Effector CD8-positive, alpha-beta T cell (primary cell): ENCODE results near the gene BTBD9.

Source experiments
- DNase-seq: peaks from one replicate; lab custom pipeline; 2025; lab: John Stamatoyannopoulos, UW

Gene BTBD9

DNA sequence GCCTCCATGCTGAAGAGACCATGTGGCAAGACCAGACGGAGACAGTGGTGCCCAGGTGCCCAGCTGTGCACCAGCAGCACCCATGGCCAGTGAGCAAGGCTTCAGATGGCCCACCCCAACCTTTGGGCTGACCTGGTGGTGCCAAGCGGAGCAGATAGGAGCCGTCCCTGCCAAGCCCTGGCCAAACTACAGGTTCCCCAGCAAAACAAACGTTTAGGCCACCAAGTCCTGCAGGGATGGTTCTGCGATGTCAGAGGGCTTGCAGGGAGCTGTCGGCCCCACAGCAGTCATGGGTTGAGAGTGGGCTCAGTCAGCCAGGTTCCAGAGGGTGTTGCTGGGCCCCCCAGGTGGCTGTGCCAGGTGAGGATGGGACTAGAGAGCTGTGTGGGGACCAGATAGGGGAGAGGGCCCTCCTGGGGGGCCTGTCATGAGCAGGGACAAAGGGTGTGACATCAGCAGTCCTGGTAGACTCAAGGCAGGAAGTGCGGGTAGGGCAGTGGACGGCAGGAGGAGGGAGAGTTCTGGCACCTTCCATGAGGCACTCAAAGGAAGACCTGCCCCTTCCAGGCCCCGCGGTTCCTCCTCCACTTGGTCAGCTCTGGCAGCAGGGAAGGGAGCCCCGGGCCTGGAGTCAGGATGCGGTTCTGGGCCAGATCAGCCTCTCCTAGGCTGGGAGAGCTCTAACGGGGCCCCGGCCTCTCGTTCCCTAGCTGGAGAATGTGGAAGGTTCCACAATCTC, 477.8 kb downstream of the BTBD9 start:
- no peak for DNase-seq

DNA sequence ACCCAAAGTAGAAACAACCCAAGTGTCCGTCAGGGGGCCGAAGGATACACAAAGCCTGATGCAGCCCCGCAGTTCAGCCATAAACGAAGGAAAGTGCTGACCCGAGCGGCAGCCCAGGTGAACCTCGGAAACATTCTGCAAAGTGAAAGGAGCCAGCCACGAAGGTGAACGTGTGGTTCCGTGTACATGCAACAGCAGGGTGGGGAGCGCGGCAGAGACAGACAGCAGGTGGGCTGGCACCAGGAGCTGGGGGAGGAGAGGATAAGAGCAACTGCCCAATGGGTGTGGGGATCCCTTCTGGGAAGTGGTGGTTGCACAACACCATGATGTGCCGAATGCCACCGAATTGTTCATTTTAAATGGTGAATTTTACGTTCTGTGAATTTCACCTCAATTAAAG, 478.4 kb downstream of the BTBD9 start:
- DNase-seq, result no peak

DNA sequence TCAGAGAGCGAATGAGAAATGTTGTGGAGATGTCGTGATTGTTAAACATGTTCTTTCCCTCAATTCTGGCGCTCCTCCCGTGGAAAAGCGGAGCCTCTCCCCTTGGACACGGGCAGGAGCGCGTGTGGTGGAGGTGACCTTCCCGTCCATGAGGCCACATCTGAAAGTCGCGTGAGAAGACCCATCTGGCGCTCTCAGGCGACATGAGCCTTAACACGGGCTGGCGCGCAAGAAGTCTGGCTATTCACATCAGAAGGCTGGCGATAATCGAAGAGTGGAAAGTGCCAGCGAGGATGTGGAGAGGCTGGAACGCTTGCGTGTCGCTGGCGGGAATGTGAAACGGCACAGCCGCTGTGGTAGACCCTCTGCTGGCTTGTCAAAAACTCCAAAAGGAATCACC, 478.9 kb downstream of the BTBD9 start:
- DNase-seq, result no peak

DNA sequence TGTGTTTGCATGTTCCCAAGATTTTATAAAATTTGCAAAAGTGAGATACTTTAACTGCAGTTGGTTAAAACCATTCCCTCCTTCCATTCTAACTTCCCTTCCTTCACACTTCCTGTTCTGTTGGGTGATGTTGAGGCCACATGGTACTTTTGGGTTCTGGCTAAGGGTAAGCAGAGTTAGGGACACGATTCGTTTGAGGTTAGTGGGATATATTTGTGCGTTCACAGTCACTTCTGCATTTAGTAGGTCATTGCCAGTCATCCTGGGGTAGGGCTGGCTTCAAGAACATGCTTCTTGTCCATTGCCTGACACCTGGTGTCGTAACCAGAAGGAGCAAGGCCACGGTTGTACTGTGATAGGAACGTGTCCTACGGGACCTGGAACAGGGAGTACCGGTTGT, 480.1 kb downstream of the BTBD9 start:
- no peak for DNase-seq

DNA sequence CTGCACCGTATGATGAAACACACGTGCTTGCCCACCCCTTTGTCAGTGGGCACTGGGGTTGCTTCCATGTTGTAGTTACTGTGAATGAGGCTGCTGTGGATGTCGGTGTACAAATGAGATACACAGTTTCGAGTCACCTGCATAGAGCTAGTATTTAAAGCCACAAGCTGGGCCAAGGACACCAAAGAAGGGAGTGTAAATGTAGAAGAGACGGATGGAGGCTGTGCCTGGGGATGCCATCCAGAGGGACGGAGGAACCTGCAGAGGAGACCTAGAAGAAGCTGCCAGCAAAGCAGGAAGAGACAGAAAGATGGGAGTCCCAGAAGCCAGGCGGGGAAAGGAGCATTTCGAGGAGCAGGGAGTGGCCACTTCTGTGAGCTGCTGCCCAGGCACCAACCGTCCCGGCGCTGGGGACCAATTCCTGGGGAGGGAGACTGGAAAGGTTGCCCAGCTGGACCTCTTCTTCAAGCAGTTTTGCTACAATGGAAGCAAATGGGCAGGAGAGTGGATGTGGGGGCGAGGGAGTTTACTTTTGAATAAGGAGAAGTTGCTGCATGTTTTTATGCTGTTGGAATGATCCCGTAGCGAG, 480.9 kb downstream of the BTBD9 start:
- no peak for DNase-seq

DNA sequence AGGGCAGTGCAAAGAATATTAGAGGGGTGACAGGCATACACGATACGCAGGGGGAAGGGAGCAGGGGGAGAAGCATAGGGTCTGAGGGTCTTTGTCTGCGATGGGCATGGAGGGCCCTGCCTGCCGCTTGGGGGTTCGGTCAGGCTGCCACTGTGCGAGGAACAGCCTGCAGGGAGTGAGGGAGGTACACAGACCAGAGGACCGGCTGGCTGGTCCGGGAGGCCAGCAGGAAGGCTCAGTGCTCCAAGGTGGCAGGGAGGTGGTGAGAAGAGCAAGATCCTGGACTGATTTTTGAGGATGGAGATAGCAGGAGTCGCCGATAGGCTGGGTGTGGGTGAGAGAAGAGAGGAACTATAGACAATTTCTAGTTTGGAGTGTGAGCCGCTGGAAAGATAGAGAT, 481.8 kb downstream of the BTBD9 start:
- no peak for DNase-seq

DNA sequence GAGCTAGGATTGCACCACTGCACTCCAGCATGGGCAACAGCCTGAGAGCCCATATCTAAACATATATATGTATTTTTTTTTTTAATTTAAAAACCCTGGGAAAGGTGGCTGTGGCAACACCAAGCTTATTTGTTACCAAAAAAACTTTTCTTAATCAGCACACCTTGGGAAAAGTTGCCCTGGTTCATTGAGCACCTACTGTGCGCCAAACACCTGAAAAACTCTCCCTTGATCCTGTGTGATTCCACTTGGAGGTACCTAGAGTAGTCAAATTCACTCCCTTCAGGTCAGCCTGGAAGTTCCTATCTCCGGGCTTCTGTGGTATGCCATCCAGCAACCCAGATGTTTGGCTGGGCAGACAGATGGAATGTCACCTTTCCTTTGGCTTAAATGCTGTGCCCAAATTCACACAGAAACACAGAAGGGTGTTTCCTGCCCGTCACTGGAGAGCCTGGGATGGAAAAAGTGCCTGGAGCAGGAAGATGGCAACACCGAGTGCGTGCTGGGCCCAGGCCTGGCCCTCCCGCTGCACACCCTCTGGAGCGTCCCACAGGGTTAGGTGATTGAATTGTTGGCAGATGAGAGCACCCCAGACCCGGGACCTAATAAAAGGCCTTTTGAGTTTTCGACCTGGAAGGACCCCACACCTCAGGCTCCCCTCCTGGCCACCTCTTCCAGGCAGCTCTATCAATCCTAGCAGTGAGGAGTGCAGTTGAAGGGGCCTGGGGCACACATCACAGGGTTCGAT, 482.7 kb downstream of the BTBD9 start:
- no peak for DNase-seq

DNA sequence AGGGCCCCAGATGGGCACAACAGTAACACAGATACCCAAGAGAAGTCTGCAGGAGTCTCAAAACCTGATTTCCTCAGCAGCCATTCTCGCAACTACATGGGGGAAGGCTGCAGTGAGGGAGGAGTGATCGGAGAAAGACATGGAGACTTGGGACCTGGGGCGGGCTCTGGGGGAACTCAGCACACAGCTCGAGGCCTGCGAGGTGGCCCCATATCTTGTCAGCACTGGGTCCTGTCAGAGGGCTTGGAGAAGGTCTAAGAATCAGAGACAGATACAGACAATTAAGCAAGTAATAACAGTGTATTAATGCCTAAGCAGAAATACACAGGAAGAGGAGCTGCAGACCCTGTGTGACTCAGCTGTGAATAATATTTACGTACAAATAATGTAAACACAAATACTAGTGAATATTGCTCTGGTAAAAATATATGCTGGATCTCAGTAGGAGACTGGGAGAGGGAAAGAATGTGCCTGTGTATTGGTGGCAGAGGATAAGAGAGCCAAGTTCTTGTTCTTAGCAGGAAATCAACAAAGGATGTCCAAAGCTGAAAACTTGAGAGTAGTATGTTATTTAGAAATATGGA, 484.0 kb downstream of the BTBD9 start:
- DNase-seq, result no peak

DNA sequence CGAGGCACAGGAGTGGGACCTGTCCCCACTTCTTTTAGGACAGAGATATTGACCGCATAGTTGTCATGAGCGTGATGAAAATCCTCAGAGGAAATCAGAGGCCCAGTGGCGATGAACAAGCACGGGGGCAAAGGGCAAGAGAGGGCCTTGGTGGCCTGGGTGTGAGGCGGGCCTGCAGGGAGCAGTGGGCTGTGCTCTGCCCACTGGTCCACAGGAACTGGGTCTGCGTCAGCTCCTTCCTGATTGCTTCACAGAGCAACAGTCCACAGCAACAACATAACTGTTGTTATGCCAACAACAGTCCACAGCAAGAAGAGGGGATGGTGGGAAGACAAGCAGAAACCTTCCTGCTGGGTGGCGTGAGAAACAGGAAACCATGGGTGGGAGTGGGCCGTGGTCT, 484.6 kb downstream of the BTBD9 start:
- DNase-seq, result no peak

DNA sequence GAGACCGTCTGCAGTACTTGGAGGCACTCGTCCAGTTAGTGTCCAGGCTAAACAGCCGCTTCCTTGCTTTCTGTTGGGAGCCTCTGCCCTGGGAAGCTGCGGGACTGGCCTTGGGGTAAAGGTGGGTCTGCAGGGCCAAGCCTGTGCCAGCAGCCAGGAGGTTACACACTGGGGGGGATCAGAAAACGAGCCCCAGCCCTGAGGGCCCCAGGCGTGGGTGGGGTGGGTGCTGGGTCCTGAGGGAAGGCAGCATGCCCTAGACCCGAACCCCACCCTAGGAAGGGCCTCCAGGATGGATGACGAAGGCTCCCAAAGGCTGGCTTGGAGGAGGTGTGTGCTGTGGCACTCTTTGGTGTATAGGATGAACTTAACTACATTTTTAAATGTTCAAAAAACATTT, 485.0 kb downstream of the BTBD9 start:
- no peak for DNase-seq

DNA sequence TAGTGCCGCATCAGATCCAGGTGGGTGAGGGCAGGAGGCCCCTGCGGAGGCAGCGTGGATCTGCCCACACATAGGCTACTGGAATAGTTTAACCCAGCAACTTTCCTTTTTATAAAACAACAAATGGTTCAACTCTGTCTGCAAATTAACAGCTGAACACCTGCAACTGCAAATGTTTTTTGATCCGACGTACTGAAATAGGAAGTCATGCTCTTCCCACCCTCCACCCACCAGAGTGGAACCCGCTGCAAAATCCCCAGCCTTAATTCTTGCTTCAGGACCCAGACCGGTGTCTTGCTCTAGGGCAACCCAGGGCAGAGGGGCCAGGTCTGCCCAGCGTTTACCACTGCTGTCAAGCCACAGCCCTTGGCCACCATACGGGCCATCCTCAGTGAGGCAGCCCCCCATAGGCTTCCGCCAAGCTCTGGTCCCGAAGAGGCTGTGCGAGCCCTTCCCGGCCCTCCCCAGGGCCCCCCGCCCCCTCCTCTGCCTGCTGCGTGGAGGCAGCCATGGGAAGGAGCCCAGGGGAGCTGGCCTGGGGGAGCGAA, 485.9 kb downstream of the BTBD9 start:
- DNase-seq, result no peak

DNA sequence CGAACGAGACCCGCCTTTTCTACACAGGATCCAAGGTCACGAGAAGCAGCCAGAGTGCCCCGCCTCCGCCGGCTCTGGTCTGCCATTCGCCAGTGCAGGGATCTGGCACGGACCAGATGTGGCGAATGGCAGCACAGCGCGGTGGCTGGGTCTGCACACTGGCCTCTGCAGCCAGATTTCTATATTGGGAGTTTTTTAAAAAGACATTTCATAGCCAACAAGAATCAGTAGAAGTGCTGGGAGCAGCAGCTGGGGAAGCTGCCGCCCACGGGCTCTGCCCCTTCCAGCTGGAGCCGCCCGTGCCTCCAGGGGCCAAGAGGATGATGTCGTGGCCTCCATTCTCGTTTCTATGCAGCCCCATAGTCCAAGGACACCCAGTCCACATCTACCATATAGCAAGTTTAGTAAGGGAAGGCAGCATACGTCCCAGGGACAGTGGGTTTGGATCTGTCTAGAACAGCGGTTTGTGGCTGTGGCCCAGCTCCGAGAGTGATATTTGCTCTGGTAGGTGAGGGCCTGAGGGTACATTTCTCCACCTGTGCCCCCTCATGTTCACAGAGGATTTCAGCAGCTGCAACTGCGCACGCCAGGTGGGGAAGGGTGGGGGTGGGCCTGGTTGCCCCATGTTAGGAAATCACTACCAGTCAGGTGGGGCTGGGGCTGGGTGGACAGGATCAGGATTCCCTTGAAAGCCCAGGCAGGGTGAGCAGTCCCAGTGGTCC, 486.5 kb downstream of the BTBD9 start:
- DNase-seq, result no peak

DNA sequence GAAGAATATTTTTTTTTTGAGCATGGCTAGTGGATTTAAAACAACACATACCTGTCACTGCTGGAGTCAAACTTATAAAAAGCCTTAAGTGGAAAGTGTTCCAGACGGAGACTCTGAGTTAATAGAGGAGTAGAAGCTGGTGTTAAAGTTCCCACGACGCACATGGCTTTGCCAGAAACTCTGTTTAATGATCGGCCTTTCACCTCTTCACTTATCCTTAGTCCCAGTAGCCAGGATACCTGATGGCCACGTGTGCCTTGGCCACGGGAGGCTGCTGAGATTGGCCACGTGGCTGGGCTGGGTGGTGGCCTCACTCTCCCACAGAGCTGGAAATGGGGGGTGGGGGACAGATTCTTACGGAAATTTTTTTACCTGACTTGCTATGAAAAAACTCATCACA, 487.1 kb downstream of the BTBD9 start:
- DNase-seq, result no peak

DNA sequence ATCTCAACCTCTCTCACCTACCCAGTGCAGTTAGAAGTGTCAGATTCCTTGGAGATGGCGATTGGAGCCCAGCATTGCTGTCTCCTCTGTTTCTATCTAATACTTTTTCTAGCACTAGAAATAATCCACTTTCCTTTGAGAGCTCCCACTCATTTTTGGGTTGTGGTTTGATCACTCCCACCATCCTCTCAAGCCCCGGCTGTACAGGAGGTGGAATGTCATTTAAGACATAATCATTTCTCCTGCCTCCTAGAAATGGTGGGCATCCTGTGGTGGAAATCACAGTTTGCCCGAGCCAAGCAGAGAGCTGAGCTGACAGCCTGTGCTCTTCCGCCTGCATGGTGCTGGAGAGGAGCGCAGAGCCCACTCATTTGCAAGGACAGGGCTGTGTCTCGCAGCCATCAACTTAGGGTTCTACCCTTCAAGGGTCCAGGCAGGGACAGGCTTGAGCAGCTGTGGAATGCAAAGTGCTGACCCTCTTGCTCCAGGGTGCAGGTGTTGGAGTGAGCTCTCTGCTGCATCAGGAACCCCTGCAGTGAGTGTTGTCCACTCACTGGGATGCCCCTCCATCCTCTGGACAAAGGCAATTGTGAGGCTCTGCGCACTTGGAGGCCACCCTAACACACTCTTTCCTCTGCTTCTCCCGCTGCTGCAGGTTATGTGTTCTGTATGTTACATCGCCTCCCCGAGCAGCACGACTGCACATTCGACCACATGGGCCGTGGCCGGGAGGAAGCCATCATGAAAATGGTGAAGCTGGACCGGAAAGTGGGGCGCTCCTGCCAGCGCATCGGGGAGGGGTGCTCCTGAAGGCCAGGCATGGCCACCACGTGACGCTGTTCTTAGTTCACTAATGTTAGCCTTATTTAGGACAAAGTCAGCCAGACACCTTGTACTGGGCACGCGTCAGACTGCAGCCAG, 487.9 kb downstream of the BTBD9 start:
- DNase-seq, result no peak

DNA sequence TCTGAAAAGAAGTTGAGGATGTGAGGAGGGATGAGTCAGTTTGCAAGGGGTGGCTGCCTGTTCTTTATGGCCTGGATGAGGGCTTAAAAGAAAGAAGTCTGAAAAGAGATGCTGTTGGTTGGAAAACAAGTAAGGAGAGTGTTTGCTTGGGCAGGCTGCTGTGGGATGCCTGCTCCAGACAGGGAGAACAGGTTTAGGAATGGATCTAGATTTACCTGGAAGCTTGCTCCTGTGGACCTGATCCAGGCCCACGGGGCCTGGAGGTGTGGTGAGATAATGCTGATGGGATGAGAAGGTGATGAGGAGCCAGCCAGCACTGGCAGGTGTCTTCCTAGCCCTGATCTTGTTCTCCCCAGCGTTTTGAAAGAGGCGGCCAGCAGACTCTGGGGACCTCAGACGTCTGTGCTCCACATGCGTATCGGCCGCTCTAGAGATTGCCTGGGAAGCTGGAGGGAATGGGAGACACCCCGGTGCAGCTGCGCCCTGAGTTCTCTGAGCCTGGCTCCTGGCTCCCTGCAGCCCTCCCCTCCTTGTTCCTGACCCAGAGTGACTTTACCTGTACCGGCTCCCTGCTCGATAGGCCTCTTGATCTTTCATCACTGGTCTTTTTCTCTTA, 488.9 kb downstream of the BTBD9 start:
- no peak for DNase-seq

DNA sequence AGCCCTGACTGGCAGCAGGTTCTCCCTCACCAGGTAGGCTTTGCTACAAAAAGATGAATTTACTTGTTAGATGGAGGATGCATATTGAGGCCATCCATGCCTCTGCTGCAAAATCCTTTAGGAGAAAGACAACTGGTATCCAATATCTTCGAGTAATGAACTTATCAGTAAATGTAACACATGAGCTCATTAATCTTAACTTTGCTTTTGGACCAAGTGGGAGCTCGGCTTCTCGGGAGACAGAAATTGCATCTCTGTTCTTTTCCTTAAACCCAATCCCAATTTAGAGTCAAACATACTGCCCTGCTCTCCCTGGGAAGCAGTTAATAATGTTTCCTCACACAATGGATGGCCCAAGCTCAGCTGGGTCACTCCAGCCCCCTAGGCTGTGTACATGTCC, 489.7 kb downstream of the BTBD9 start:
- DNase-seq, result no peak

DNA sequence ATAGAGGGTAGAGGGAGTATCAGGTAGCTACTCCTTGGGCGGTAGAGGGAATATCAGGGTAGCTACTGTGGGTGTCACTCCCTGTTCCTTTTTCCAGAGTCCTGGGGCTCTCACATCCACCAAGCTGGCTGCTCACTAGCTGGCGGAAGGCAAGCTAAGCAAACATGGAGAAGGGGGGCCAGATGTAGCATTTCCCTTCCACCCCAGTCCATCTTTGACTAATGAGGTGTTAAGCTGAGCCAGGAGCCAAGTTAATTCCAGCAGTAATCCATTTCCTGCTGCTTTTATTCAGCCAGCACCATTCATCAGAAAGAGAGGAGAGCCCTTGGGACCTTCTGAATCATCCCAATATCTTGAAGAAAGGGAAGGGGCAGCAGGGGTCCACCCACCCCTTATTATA, 490.2 kb downstream of the BTBD9 start:
- no peak for DNase-seq

DNA sequence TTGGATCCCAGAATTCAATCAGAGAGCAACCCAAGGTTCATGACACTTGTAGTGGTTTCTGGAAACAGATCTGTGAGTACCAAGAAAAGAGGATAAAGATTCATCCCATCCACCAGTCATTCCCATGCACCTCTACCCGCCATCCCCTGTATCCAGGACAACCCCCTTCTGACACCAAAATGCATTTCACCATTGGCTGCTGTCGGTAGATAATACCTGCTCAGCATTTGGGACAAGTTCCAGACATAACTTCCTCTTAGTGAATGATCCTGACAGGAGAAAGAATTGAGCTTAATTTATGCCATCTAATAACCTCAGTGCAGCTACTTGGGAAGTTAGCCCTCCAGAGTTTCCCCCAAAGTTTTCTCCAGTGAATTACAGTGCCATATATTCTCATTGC, 491.1 kb downstream of the BTBD9 start:
- DNase-seq, result no peak

DNA sequence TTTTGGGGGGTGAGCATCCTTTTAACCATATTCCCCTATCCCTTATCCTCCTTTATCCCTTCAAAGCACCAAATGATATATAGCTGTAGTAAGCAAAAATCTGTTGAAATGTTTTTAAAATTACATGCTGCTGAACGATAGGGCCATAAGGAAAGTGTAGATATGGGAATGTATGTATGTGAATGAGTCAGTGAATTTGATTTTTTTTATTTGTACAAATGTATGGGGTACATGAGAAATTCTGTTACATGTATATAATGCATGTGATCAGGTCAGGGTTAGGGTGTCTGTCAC, 493.0 kb downstream of the BTBD9 start:
- DNase-seq, result no peak

DNA sequence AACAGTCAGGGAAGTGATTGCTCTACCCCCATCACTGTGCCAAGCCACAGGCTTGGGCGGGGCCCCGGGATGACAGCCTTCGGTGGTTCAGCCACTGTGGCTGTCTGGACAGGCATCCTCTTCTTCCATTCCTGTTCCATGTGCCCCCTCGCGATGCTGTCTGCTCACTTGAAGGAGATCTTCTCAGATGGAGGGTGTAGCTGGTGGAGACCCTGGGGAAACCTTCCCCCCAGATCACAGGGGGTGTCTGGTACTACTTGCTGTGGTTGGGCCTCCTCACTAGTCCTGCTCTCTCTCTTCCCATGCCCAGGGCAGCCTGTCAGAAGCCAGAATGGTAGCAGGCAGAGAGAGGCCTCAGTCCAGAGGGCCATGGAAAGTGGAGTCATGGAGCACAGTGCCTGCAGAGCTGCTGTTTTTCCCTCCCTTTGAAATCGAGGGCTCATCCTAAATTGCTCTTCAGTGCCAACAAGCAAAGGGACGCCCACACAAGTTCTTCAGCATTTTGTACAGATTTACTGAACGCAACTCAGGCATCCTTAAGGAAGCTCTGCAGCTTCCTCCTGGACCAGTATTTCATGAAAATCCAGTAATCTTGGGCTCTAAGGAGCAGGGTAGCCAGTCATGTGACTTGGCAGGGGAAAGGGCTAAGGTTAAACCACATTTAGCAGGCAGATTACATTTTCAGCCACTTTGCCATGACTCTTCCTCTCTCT, 493.6 kb downstream of the BTBD9 start:
- no peak for DNase-seq
